HepG2 (cell line): ENCODE measurements around the gene SUMO4. TPM values are rescaled to one million over a fixed set of nuclear protein-coding genes. Genes with fewer than 3 reads are reported as not detected.

ENCODE experiments used
- ATAC-seq: fragments of 200-7000 bp; cut with Tn5 transposase; 3 replicates; pipeline ENCODE4 v1.9.1; 2020; ENCODE audit warnings: mild to moderate bottlenecking, moderate library complexity
- BruUV-seq: library from RNA; stranded (reverse); fragments of 400-500 nt; replicated peaks from 2 replicates; lab custom pipeline; 2021; lab: Mats Ljungman, UMichigan
- CTCF ChIA-PET: fragments of 300-600 bp; formaldehyde crosslinking; extraction: SDS; loops from one replicate; lab custom pipeline; 2021; ENCODE audit warnings: low total read pairs, inconsistent platforms, low intra/inter-chr PET ratio; lab: Yijun Ruan, JAX
- POLR2A ChIA-PET: fragments of 350-600 bp; sonication (Branson Sonifier 250); formaldehyde crosslinking; loops from one replicate; lab custom pipeline; 2020; ENCODE audit warnings: antibody characterized with exemption, inconsistent platforms; lab: Yijun Ruan, JAX
- DNase-seq: peaks from one replicate; pipeline ENCODE4 v3.0.0-alpha.2; 2015; ENCODE audit warnings: low spot score
- FAIRE-seq: peaks from 3 replicates; lab custom pipeline; 2011; peaks lifted over from hg19 to GRCh38; lab: Jason Lieb, UNC
- H2AFZ ChIP-seq: one replicate; pipeline ENCODE4 v1.6.1; 2011; ENCODE audit warnings: low read length, inconsistent platforms
- H3K27ac ChIP-seq: fragments of 300-600 bp; 3 replicates; pipeline ENCODE4 v1.8.0; 2011; ENCODE audit warnings: mixed run types, mild to moderate bottlenecking, mixed read lengths, low read length, inconsistent platforms; ENCODE audit not compliant: insufficient read depth; ENCODE audit errors: extremely low read length
- H3K27me3 ChIP-seq, 2 experiments: fragments of 200-600 bp in 1 of 2; 2 replicates in 1 of 2; 3 replicates in 1 of 2; pipeline versions ENCODE4 v1.6.0 to v1.8.0; 2011; ENCODE audit warnings: low read length in 2 of 2, mild to moderate bottlenecking in 2 of 2, moderate library complexity in 2 of 2, inconsistent platforms in 1 of 2; ENCODE audit not compliant: insufficient read depth in 2 of 2, control insufficient read depth in 1 of 2
- H3K36me3 ChIP-seq, 2 experiments: fragments of 200-600 bp in 1 of 2; replicated peaks in 1 of 2; 2 replicates in 1 of 2; 3 replicates in 1 of 2; pipeline versions ENCODE4 v1.5.1 to v1.8.0; 2011; ENCODE audit warnings: low read length in 2 of 2, inconsistent platforms in 1 of 2; ENCODE audit not compliant: insufficient read depth in 2 of 2, control insufficient read depth in 1 of 2
- H3K4me1 ChIP-seq: 2 replicates; pipeline ENCODE4 v1.5.1; 2012; ENCODE audit warnings: low read length, inconsistent platforms; ENCODE audit not compliant: insufficient read depth
- H3K4me2 ChIP-seq: 2 replicates; pipeline ENCODE4 v1.6.0; 2011; ENCODE audit warnings: low read depth, low read length, inconsistent platforms
- H3K4me3 ChIP-seq, 3 experiments: fragments of 200-600 bp in 1 of 3; sonication (generic), shearing (Covaris generic) in 1 of 3; replicated peaks in 1 of 3; 2 replicates each; pipeline ENCODE4 v1.5.1; 2011 to 2016; ENCODE audit warnings: low read length in 3 of 3, inconsistent platforms in 2 of 3, low read depth in 2 of 3, mild to moderate bottlenecking in 2 of 3, control low read depth in 1 of 3, mixed read lengths in 1 of 3; ENCODE audit not compliant: insufficient read depth in 1 of 3
- H3K79me2 ChIP-seq: one replicate; pipeline ENCODE4 v1.6.1; 2011; ENCODE audit warnings: low read length, inconsistent platforms; ENCODE audit not compliant: insufficient read depth
- H3K9ac ChIP-seq: 2 replicates; pipeline ENCODE4 v1.6.0; 2011; ENCODE audit warnings: mild to moderate bottlenecking, low read depth, low read length, inconsistent platforms; ENCODE audit not compliant: insufficient read depth
- H3K9me3 ChIP-seq: 2 replicates; pipeline ENCODE4 v1.5.1; 2012; ENCODE audit warnings: mild to moderate bottlenecking, low read length
- H4K20me1 ChIP-seq: 2 replicates; pipeline ENCODE4 v1.6.0; 2011; ENCODE audit warnings: inconsistent platforms, mild to moderate bottlenecking, low read length, moderate library complexity; ENCODE audit not compliant: insufficient read depth
- CHD4 ChIP-seq: fragments of 200-600 bp; sonication (generic); IDR thresholded peaks from 2 replicates; pipeline ENCODE4 v1.7.0; 2017; ENCODE audit warnings: mild to moderate bottlenecking, low read length, borderline replicate concordance
- FOXA1 ChIP-seq, 2 experiments: fragments of 450-650 bp in 1 of 2; sonication (generic) in 1 of 2; formaldehyde crosslinking in 1 of 2; IDR thresholded peaks; 2 replicates each; pipeline versions ENCODE4 v1.4.0 to v1.6.1; 2016 to 2020; ENCODE audit warnings: missing genetic modification reagents in 1 of 2
- FOXA3 ChIP-seq: IDR thresholded peaks from 2 replicates; pipeline ENCODE4 v1.6.1; 2016; ENCODE audit warnings: missing genetic modification reagents, missing compliant biosample characterization
- NFE2L2 ChIP-seq: fragments of 150-350 bp; IDR thresholded peaks from 2 replicates; pipeline ENCODE4 v1.6.1; 2014; ENCODE audit warnings: low read length
- NR2F2 ChIP-seq: IDR thresholded peaks from 2 replicates; pipeline ENCODE4 v1.6.1; 2012; ENCODE audit warnings: low read depth, inconsistent platforms, borderline replicate concordance
- SPEN ChIP-seq: sonication (generic); formaldehyde crosslinking; IDR thresholded peaks from 2 replicates; pipeline ENCODE4 v1.5.1; 2020; ENCODE audit warnings: low read depth, mild to moderate bottlenecking, missing genetic modification reagents
- SRSF9 ChIP-seq: fragments of 200-400 bp; formaldehyde crosslinking; IDR thresholded peaks from 2 replicates; pipeline ENCODE4 v1.6.1; 2018; ENCODE audit warnings: borderline replicate concordance, mild to moderate bottlenecking, low read depth, low read length; ENCODE audit not compliant: insufficient read depth, poor library complexity, severe bottlenecking
- TBX3 ChIP-seq: fragments of 450-650 bp; IDR thresholded peaks from 2 replicates; pipeline ENCODE4 v1.6.1; 2017; ENCODE audit warnings: antibody characterized with exemption, mild to moderate bottlenecking, inconsistent platforms, borderline replicate concordance
- ZNF335 ChIP-seq: sonication (generic); formaldehyde crosslinking; IDR thresholded peaks from 2 replicates; pipeline ENCODE4 v1.4.0; 2020; ENCODE audit warnings: missing genetic modification reagents
- ZNF563 ChIP-seq: sonication (generic); formaldehyde crosslinking; IDR thresholded peaks from 2 replicates; pipeline ENCODE4 v1.8.0; 2022; ENCODE audit warnings: mild to moderate bottlenecking, moderate library complexity, missing genetic modification reagents
- ZNF713 ChIP-seq: sonication (generic); formaldehyde crosslinking; IDR thresholded peaks from 2 replicates; pipeline ENCODE4 v1.4.0; 2020; ENCODE audit warnings: mild to moderate bottlenecking, missing genetic modification reagents
- WGBS: methylation state at CpG from one replicate; pipeline ENCODE4 v1.1.6; 2017; ENCODE audit warnings: low lambda C conversion rate; 5-methylcytosine and 5-hydroxymethylcytosine counted together
- in situ Hi-C: cut with HindIII; loops from 2 replicates; pipeline ENCODE4 v1.10.0; 2017; ENCODE audit warnings: low pct_unique_long_range_greater_than_20kb; ENCODE audit not compliant: extremely low pct_ligation_motif_present
- intact Hi-C: fragments of 100-400 bp; cut with micrococcal nuclease; formaldehyde crosslinking; loops from one replicate; pipeline ENCODE4 v1.10.0; 2022; ENCODE audit not compliant: unreplicated experiment
- polyA plus RNA-seq, 8 experiments: library from polyadenylated mRNA; depleted of rRNA in 3 of 8; stranded (reverse) in 7 of 8; unstranded in 1 of 8; fragments of >200 nt; fragmentation: Illumina TruSeq in 4 of 8; extraction: Trizol in 4 of 8; gene quantifications; 2 replicates each; pipeline versions ENCODE4 v1.2.1 to v1.2.3, GENCODE V29; 2011 to 2016; ENCODE audit warnings: low read depth in 4 of 8, missing spikeins in 1 of 8, mixed read lengths in 1 of 8; ENCODE audit not compliant: insufficient read depth in 1 of 8
- total RNA-seq, 5 experiments: library from RNA; depleted of rRNA; stranded (reverse); fragments of >200 nt; fragmentation: Illumina TruSeq; extraction: Trizol; gene quantifications; 2 replicates each; pipeline ENCODE4 v1.2.3, GENCODE V29; 2016; ENCODE audit warnings: low read depth in 1 of 5

The SUMO4 gene
- total and polyA plus RNA-seq, 2 of the 13 experiments (the other 11 are each of a cell fraction or from before 2014, with no cell fraction given), result 0.22 to 1.2 TPM

DNA sequence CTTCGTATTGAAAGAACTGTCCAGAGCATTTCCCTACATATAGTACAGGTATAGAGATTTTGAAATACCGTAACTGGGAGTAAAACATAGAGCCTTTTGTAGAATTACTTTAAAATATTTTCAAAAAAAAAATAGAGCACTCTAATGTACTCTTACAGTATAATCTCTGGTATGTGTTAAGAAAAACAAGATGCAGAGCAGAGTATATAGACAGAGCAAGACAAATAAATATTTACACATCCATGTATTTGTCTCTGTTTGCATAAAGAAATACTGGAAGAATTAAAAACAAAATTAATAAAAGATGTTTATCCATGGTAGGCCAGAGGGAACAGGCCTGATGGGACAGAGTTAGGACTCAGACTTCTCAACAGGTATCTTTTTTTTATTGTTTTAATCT is 28.0 kb upstream of the SUMO4 start:
- ChIA-PET CTCF (no interaction called here), POLR2A (no interaction called here)
- FAIRE-seq (no peak), DNase-seq (no peak), ATAC-seq (no peak)
- peaks cover 13% of the 10 kb centered on the region for H3K79me2 ChIP-seq
- peaks cover 5% of the 10 kb centered on the region; the same call in 1 of the 2 replicates for H3K4me1 ChIP-seq
- no peak overlapping the region for H3K27ac ChIP-seq
- TF ChIP-seq ZNF563 (CRISPR knock-in tag) (no peak), NR2F2 (no peak), ZNF335 (CRISPR knock-in tag) (no peak), FOXA3 (CRISPR knock-in tag) (peak; percentile 34; the same call in 1 of the 2 replicates), FOXA1 (IDR thresholded peaks at IDR 0.05) (peak; percentile 66; the same call in 1 of the 2 replicates), FOXA1 (CRISPR knock-in tag; IDR thresholded peaks at IDR 0.05) (no peak), ZNF713 (no peak), SRSF9 (no peak), NFE2L2 (no peak), SPEN (no peak), TBX3 (peak; percentile 65; the same call in 1 of the 2 replicates), CHD4 (no peak)
- no peak overlapping the region for H3K4me3 ChIP-seq
- in situ Hi-C loops (no loop called here), intact Hi-C loops (no loop called here)
- WGBS, result 97% methylated on average over 2 of the region's 2 CpGs
- peaks cover 8 to 23% of the 10 kb centered on the region in 2 experiments; a peak in 4 of 5 replicates for H3K36me3 ChIP-seq
- no peaks in the 10 kb centered on the region for H3K27me3 ChIP-seq
- no peak overlapping the region for H3K4me2 ChIP-seq
- no peak overlapping the region for H3K9ac ChIP-seq
- no peak overlapping the region for H2AFZ ChIP-seq
- no peaks in the 10 kb centered on the region for H4K20me1 ChIP-seq
- no peaks in the 10 kb centered on the region for H3K9me3 ChIP-seq
- no TSS peak for BruUV-seq
